K562 (cell line): ENCODE data around the gene LLPH. TPM values are rescaled to one million over a fixed set of nuclear protein-coding genes. Genes with fewer than 3 reads are reported as not detected.

Experiments
- ATAC-seq: fragments of 200-7000 bp; cut with Tn5 transposase; 3 replicates; pipeline ENCODE4 v1.9.1; 2020; ENCODE audit warnings: moderate library complexity
- BruUV-seq: library from RNA; stranded (reverse); fragments of 400-500 nt; replicated peaks from 2 replicates; lab custom pipeline; 2021; lab: Mats Ljungman, UMichigan
- CTCF ChIA-PET: fragments of 300-600 bp; formaldehyde crosslinking; extraction: SDS; loops from one replicate; lab custom pipeline; 2021; ENCODE audit warnings: low intra/inter-chr PET ratio; lab: Yijun Ruan, JAX
- POLR2A ChIA-PET: fragments of 300-600, 350-650 bp; sonication (Branson Sonifier 250); formaldehyde crosslinking; extraction: SDS; loops from one replicate; lab custom pipeline; 2021; ENCODE audit warnings: antibody characterized with exemption, inconsistent platforms; lab: Yijun Ruan, JAX
- DNase-seq, 4 experiments: peaks; one replicate each; pipeline versions ENCODE4 v3.0.0 to v3.0.0-alpha.2; 2011 to 2018; ENCODE audit warnings: low spot score in 3 of 4, mixed read lengths in 3 of 4; ENCODE audit errors: extremely low read depth in 1 of 4
- FAIRE-seq: peaks from 2 replicates; lab custom pipeline; 2011; peaks lifted over from hg19 to GRCh38; lab: Jason Lieb, UNC
- H2AFZ ChIP-seq: 2 replicates; pipeline ENCODE4 v1.6.0; 2011; ENCODE audit warnings: low read depth, low read length, control low read depth, inconsistent platforms
- H3K27ac ChIP-seq: fragments of 200-600 bp; 3 replicates; pipeline ENCODE4 v1.8.0; 2011; ENCODE audit warnings: low read depth, mild to moderate bottlenecking, control low read depth, inconsistent platforms, low read length, moderate library complexity, mixed read lengths; ENCODE audit errors: extremely low read depth
- H3K27me3 ChIP-seq, 2 experiments: fragments of 300-600 bp in 1 of 2; 2 replicates in 1 of 2; 3 replicates in 1 of 2; pipeline versions ENCODE4 v1.6.0 to v1.8.0; 2011; ENCODE audit warnings: inconsistent platforms in 2 of 2, low read length in 2 of 2, mild to moderate bottlenecking in 1 of 2, mixed read lengths in 1 of 2, moderate library complexity in 1 of 2; ENCODE audit not compliant: control insufficient read depth in 2 of 2, insufficient read depth in 2 of 2
- H3K36me3 ChIP-seq: fragments of 300-600 bp; 3 replicates; pipeline ENCODE4 v1.8.0; 2011; ENCODE audit warnings: mild to moderate bottlenecking, low read length, inconsistent platforms; ENCODE audit not compliant: control insufficient read depth, insufficient read depth
- H3K4me1 ChIP-seq, 2 experiments: fragments of 200-600 bp in 1 of 2; replicated peaks in 1 of 2; 2 replicates in 1 of 2; 3 replicates in 1 of 2; pipeline versions ENCODE4 v1.5.1 to v1.8.0; 2011; ENCODE audit warnings: inconsistent platforms in 2 of 2, low read length in 2 of 2, mild to moderate bottlenecking in 1 of 2, mixed read lengths in 1 of 2, moderate library complexity in 1 of 2; ENCODE audit not compliant: control insufficient read depth in 2 of 2, insufficient read depth in 2 of 2
- H3K4me2 ChIP-seq: 2 replicates; pipeline ENCODE4 v1.6.1; 2011; ENCODE audit warnings: low read length, control low read depth, inconsistent platforms, mixed read lengths; ENCODE audit not compliant: insufficient read depth
- H3K4me3 ChIP-seq: fragments of 200-600 bp; sonication (generic), shearing (Covaris generic); 2 replicates; pipeline ENCODE4 v1.5.1; 2016; ENCODE audit warnings: control low read depth, inconsistent platforms
- H3K79me2 ChIP-seq: fragments of 200-600 bp; 3 replicates; pipeline ENCODE4 v1.8.0; 2011; ENCODE audit warnings: low read length, inconsistent platforms; ENCODE audit not compliant: control insufficient read depth, insufficient read depth
- H3K9ac ChIP-seq, 2 experiments: 2 replicates each; pipeline versions ENCODE4 v1.6.0 to v1.6.1; 2011; ENCODE audit warnings: low read depth in 2 of 2, low read length in 2 of 2, control low read depth in 1 of 2, inconsistent platforms in 1 of 2, mild to moderate bottlenecking in 1 of 2, mixed read lengths in 1 of 2; ENCODE audit not compliant: insufficient read depth in 1 of 2
- H3K9me1 ChIP-seq: one replicate; pipeline ENCODE4 v1.6.0; 2011; ENCODE audit warnings: inconsistent platforms, mild to moderate bottlenecking, low read length, moderate library complexity; ENCODE audit not compliant: control insufficient read depth, insufficient read depth
- H3K9me3 ChIP-seq: replicated peaks from 2 replicates; pipeline ENCODE4 v1.5.1; 2011; ENCODE audit warnings: low read depth, low read length, inconsistent platforms; ENCODE audit not compliant: control insufficient read depth, insufficient read depth
- H4K20me1 ChIP-seq: replicated peaks from 2 replicates; pipeline ENCODE4 v1.6.1; 2011; ENCODE audit warnings: low read length, inconsistent platforms, mixed read lengths; ENCODE audit not compliant: control insufficient read depth, insufficient read depth
- CBX8 ChIP-seq: fragments of 200-600 bp; sonication (generic); IDR thresholded peaks from 2 replicates; pipeline ENCODE4 v1.6.1; 2012; ENCODE audit warnings: borderline replicate concordance, mixed run types, low read depth, mild to moderate bottlenecking, moderate library complexity, mixed read lengths, low read length, control low read depth, inconsistent platforms; ENCODE audit not compliant: poor library complexity, severe bottlenecking; ENCODE audit errors: extremely low read depth
- FOXK2 ChIP-seq, 2 experiments: fragments of 450-650 bp; IDR thresholded peaks in 1 of 2; conservative IDR thresholded peaks in 1 of 2; 2 replicates each; pipeline ENCODE4 v1.6.1; 2016; ENCODE audit warnings: low read depth in 2 of 2, mild to moderate bottlenecking in 1 of 2
- GATAD2A ChIP-seq: fragments of 450-650 bp; IDR thresholded peaks from 2 replicates; pipeline ENCODE4 v1.6.1; 2017
- PKNOX1 ChIP-seq: fragments of 450-650 bp; IDR thresholded peaks from 2 replicates; pipeline ENCODE4 v1.6.1; 2016
- in situ Hi-C: fragments of 300-500 bp; cut with MboI; formaldehyde crosslinking; loops from 4 replicates; pipeline ENCODE4 v1.15.0; 2018; ENCODE audit warnings: inconsistent platforms, mixed read lengths
- intact Hi-C: fragments of 100-400 bp; cut with micrococcal nuclease; formaldehyde crosslinking; loops from 2 replicates; pipeline ENCODE4 v1.14.2; 2022
- polyA plus RNA-seq, 8 experiments: library from polyadenylated mRNA; depleted of rRNA in 4 of 8; stranded (reverse) in 5 of 8; unstranded in 3 of 8; fragments of >200 nt; fragmentation: Nextera tagmentation in 2 of 8; fragmentation: Illumina TruSeq in 1 of 8; extraction: Ambion mirVana in 2 of 8; extraction: Trizol in 1 of 8; gene quantifications; 2 replicates each; pipeline versions ENCODE4 v1.2.1 to v1.2.3, GENCODE V29; 2011 to 2014; ENCODE audit warnings: inconsistent platforms in 1 of 8, missing spikeins in 1 of 8
- total RNA-seq, 7 experiments: library from RNA; depleted of rRNA in 6 of 7; stranded (reverse); fragments of >200 nt in 6 of 7; fragmentation: Illumina TruSeq in 2 of 7; extraction: Trizol in 2 of 7; gene quantifications; 2 replicates each; pipeline versions ENCODE4 v1.2.1 to v1.2.3, GENCODE V29; 2011 to 2021; ENCODE audit warnings: low replicate concordance in 1 of 7

The LLPH gene
- total and polyA plus RNA-seq, 9 of the 15 experiments (the other 6 are each of a cell fraction or from before 2014, with no cell fraction given) = 19.1 to 87.3 (median 59.6) TPM

- POLR2A ChIA-PET = interaction anchor here (0.8 to 1.3 kb wide), 3 partner anchors 12 to 18 kb away, joined by 3 read pairs; no protein-coding TSS in a partner anchor
- Histone ChIP-seq H3K4me2 (peak overlapping the region; percentile 29; the same call in 1 of the 2 replicates), H3K27ac (no peak overlapping the region), H3K79me2 (peaks cover 52% of the 10 kb centered on the region), H4K20me1 (no peaks in the 10 kb centered on the region), H3K9me1 (no peaks in the 10 kb centered on the region), H2AFZ (no peak overlapping the region), H3K4me1 (peaks cover 4 to 6% of the 10 kb centered on the region in 2 experiments; a peak in 2 of 5 replicates), H3K27me3 (no peaks in the 10 kb centered on the region), H3K9me3 (no peaks in the 10 kb centered on the region), H3K36me3 (peaks cover 32% of the 10 kb centered on the region), H3K9ac (no peak overlapping the region), H3K4me3 (no peak overlapping the region)
- ATAC-seq (no peak), FAIRE-seq (no peak), DNase-seq (no peak)
- intact Hi-C loops = no loop called here
- in situ Hi-C loops = no loop called here
- CTCF ChIA-PET = no interaction called here
- TF ChIP-seq CBX8 (no peak), PKNOX1 (no peak), FOXK2 (conservative IDR thresholded peaks at IDR 0.05 in 1 of 2, IDR thresholded peaks at IDR 0.05 in 1 of 2; ENCODE audit: low read depth in 2 of 2) (no peak), GATAD2A (no peak)
- BruUV-seq = no TSS peak
These were observed 1.9 kb upstream of the LLPH start for GRCh38 chr12:66132408-66132807.
